ENCODE data around the gene LDB2. TPM values are rescaled to one million over a fixed set of nuclear protein-coding genes. Genes with fewer than 3 reads are reported as not detected.

LDB2 gene
- polyA plus RNA-seq, 2 of the 4 experiments (the other 2 are of a cell fraction), result not detected

DNA sequence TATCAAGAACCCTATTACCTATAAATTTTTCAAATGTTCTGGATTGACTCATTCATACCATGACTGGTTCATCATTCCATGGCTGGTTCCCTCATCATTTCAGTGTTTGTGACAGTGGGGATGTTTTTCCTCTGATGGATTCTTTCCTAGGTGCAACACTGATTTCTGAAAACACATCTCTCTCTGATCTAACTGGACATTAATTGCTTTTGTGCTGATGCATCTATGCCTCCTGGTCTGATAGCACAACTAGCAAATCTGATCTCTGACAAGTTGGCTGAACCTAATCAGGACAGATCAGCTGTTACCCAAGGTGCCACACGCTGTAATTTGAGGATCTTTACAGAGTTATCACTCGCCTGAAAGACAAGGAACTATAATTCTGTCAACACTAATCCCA lies 140.2 kb downstream of the LDB2 start:
- FAIRE-seq, result no peak
- Histone ChIP-seq H3K4me2 (no peak overlapping the region), H3K27ac (no peak overlapping the region), H3K4me3 (no peak overlapping the region), H3K4me1 (no peaks in the 10 kb centered on the region), H3K9me3 (no peaks in the 10 kb centered on the region)
- no peak for TF ChIP-seq EHMT2 (IDR thresholded peaks at IDR 0.05; ENCODE audit: low read depth)
- TF ChIP-seq JUNB (IDR thresholded peaks at IDR 0.05), result no peak
- CTCF ChIA-PET, result no interaction called here
- DNase-seq (ENCODE audit: low read depth in 1 of 2, low spot score in 1 of 2), result no peak
- no peak for ATAC-seq
- whole genome bisulfite sequencing (ENCODE audit: missing lambda C conversion rate), result 0% methylated on average over 1 of the region's 2 CpGs
- POLR2A ChIA-PET, result no interaction called here

- ChIA-PET POLR2A (no interaction called here), CTCF (no interaction called here)
- WGBS (ENCODE audit: missing lambda C conversion rate), result 31% methylated on average over 14 of the region's 14 CpGs
- DNase-seq (ENCODE audit: low read depth in 1 of 2, low spot score in 1 of 2) (no peak), ATAC-seq (no peak), FAIRE-seq (no peak)
- TF ChIP-seq CEBPB (IDR thresholded peaks at IDR 0.05) (no peak), KDM1A (IDR thresholded peaks at IDR 0.05; ENCODE audit: low read depth) (no peak), MAX (IDR thresholded peaks at IDR 0.05) (no peak), SMC3 (IDR thresholded peaks at IDR 0.05) (no peak), ELK1 (IDR thresholded peaks at IDR 0.05; ENCODE audit: low read depth, low read length) (no peak), SREBF2 (IDR thresholded peaks at IDR 0.05) (no peak), EP300 (IDR thresholded peaks at IDR 0.05) (no peak), GATA3 (IDR thresholded peaks at IDR 0.05; ENCODE audit: borderline replicate concordance) (no peak)
- TF ChIP-seq, protein P1, sequence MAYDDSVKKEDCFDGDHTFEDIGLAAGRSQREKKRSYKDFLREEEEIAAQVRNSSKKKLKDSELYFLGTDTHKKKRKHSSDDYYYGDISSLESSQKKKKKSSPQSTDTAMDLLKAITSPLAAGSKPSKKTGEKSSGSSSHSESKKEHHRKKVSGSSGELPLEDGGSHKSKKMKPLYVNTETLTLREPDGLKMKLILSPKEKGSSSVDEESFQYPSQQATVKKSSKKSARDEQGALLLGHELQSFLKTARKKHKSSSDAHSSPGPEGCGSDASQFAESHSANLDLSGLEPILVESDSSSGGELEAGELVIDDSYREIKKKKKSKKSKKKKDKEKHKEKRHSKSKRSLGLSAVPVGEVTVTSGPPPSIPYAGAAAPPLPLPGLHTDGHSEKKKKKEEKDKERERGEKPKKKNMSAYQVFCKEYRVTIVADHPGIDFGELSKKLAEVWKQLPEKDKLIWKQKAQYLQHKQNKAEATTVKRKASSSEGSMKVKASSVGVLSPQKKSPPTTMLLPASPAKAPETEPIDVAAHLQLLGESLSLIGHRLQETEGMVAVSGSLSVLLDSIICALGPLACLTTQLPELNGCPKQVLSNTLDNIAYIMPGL (CRISPR knock-in tag; IDR thresholded peaks at IDR 0.05; ENCODE audit: borderline replicate concordance), result no peak
- H3K4me2 ChIP-seq, result no peak overlapping the region
- H3K4me3 ChIP-seq, result no peak overlapping the region
- no peak overlapping the region for H3K27ac ChIP-seq
- H3K4me1 ChIP-seq, result no peaks in the 10 kb centered on the region
- no peaks in the 10 kb centered on the region for H3K9me3 ChIP-seq
Observed at GRCh38 chr4:16757080-16757521, 141.3 kb downstream of the LDB2 start.

DNA sequence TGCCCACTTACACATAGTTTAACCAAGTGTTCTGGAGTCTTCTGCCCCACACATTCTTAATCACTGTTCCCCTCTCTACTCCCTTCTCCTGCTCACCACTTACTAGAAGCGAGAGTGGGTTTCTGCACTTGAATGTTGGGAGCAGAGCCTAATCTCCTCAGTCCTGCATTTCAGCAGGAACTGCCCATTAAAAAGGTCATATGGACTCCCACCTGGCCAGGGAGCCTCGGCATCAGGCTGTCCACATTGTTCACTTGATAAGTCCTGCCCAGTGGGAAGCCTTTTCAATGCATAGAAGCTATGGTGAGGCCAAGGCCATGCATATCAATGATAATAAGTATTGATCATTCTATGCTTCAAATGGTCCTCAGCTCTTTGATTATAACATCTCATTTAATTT lies 144.3 kb downstream of the LDB2 start:
- Histone ChIP-seq H3K4me1 (no peaks in the 10 kb centered on the region), H3K9me3 (no peaks in the 10 kb centered on the region), H3K4me3 (no peak overlapping the region), H3K4me2 (no peak overlapping the region), H3K27ac (no peak overlapping the region)
- CTCF ChIA-PET, result no interaction called here
- no peak for DNase-seq (ENCODE audit: low read depth in 1 of 2, low spot score in 1 of 2)
- no peak for ATAC-seq
- POLR2A ChIA-PET, result no interaction called here
- 0% methylated on average over 2 of the region's 2 CpGs for WGBS (ENCODE audit: missing lambda C conversion rate)
- FAIRE-seq, result no peak
- TF ChIP-seq TP53 (CRISPR knock-in tag; IDR thresholded peaks at IDR 0.05) (no peak), CHD4 (IDR thresholded peaks at IDR 0.05; ENCODE audit: borderline replicate concordance) (no peak), PHF8 (IDR thresholded peaks at IDR 0.05; ENCODE audit: borderline replicate concordance, low read depth) (no peak), SMC3 (IDR thresholded peaks at IDR 0.05) (no peak), BHLHE40 (IDR thresholded peaks at IDR 0.05; ENCODE audit: low read depth, low read length) (no peak), EHMT2 (IDR thresholded peaks at IDR 0.05; ENCODE audit: low read depth) (no peak), ZC3H11A (IDR thresholded peaks at IDR 0.05) (no peak), NFE2L2 (conservative IDR thresholded peaks at IDR 0.05; ENCODE audit: low read length) (no peak), CBX2 (IDR thresholded peaks at IDR 0.05; ENCODE audit: borderline replicate concordance, low read depth) (no peak), JUN (IDR thresholded peaks at IDR 0.05) (no peak), EP300 (IDR thresholded peaks at IDR 0.05) (no peak), FOSB (CRISPR knock-in tag; IDR thresholded peaks at IDR 0.05) (no peak), FOSL2 (IDR thresholded peaks at IDR 0.05) (no peak), FOSL2 (CRISPR knock-in tag; IDR thresholded peaks at IDR 0.05) (no peak), NR3C1 (IDR thresholded peaks at IDR 0.05) (no peak), FOXS1 (CRISPR knock-in tag; IDR thresholded peaks at IDR 0.05) (no peak)
- TF ChIP-seq, protein P2, sequence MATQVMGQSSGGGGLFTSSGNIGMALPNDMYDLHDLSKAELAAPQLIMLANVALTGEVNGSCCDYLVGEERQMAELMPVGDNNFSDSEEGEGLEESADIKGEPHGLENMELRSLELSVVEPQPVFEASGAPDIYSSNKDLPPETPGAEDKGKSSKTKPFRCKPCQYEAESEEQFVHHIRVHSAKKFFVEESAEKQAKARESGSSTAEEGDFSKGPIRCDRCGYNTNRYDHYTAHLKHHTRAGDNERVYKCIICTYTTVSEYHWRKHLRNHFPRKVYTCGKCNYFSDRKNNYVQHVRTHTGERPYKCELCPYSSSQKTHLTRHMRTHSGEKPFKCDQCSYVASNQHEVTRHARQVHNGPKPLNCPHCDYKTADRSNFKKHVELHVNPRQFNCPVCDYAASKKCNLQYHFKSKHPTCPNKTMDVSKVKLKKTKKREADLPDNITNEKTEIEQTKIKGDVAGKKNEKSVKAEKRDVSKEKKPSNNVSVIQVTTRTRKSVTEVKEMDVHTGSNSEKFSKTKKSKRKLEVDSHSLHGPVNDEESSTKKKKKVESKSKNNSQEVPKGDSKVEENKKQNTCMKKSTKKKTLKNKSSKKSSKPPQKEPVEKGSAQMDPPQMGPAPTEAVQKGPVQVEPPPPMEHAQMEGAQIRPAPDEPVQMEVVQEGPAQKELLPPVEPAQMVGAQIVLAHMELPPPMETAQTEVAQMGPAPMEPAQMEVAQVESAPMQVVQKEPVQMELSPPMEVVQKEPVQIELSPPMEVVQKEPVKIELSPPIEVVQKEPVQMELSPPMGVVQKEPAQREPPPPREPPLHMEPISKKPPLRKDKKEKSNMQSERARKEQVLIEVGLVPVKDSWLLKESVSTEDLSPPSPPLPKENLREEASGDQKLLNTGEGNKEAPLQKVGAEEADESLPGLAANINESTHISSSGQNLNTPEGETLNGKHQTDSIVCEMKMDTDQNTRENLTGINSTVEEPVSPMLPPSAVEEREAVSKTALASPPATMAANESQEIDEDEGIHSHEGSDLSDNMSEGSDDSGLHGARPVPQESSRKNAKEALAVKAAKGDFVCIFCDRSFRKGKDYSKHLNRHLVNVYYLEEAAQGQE (IDR thresholded peaks at IDR 0.05), result no peak
- TF ChIP-seq, protein P1 (CRISPR knock-in tag; IDR thresholded peaks at IDR 0.05; ENCODE audit: borderline replicate concordance), result no peak

Measured in A549 (cell line).